GM12801 (cell line): ENCODE data around the gene FLT1.

Experiments used
- CTCF ChIP-seq: IDR thresholded peaks from one replicate; pipeline ENCODE4 v1.5.1; 2011; ENCODE audit warnings: control low read depth; ENCODE audit not compliant: insufficient read length; ENCODE audit errors: extremely low read depth

Gene FLT1

GRCh38 chr13:28271056-28271840 is 223.7 kb downstream of the FLT1 start:
- TF ChIP-seq CTCF, result no peak

- no peak for TF ChIP-seq CTCF
These were observed 226.1 kb downstream of the FLT1 start for GRCh38 chr13:28268800-28269223.

GRCh38 chr13:28267497-28267896 is 227.4 kb downstream of the FLT1 start:
- no peak for TF ChIP-seq CTCF

GRCh38 chr13:28258417-28258816 is 236.5 kb downstream of the FLT1 start:
- TF ChIP-seq CTCF, result no peak

GRCh38 chr13:28257305-28257704 is 237.6 kb downstream of the FLT1 start:
- no peak for TF ChIP-seq CTCF

GRCh38 chr13:28252547-28252946 is 242.4 kb downstream of the FLT1 start:
- no peak for TF ChIP-seq CTCF

GRCh38 chr13:28251466-28251865 is 243.5 kb downstream of the FLT1 start:
- TF ChIP-seq CTCF, result no peak
